Peyer's patch (tissue), 4 donors: Measurements from ENCODE around the gene KHDC1L.

Source experiments
- CTCF ChIP-seq, 6 experiments: fragments of 450-650 bp in 4 of 6; fragments of 200-600 bp in 2 of 6; sonication (generic) in 1 of 6; IDR thresholded peaks; one replicate each; pipeline ENCODE4 v1.5.1; 2017 to 2019; ENCODE audit warnings: antibody characterized with exemption in 6 of 6, mild to moderate bottlenecking in 3 of 6, moderate library complexity in 1 of 6
- POLR2A ChIP-seq, 2 donors: fragments of 450-650 bp; IDR thresholded peaks; one replicate each; pipeline ENCODE4 v1.5.1; 2017; ENCODE audit warnings: antibody characterized with exemption in 2 of 2, mild to moderate bottlenecking in 2 of 2, moderate library complexity in 2 of 2

- no peak for TF ChIP-seq CTCF (IDR thresholded peaks at IDR 0.05)
- TF ChIP-seq POLR2A (IDR thresholded peaks at IDR 0.05) = no peak
Measured at GRCh38 chr6:73233048-73233447, 7.8 kb upstream of the KHDC1L start.
